IPS-NIHi7 (cell line): ENCODE results near the gene PKD2.
"Not testable (repeated sequence)": the region's sequence is repeated elsewhere in the genome, so short reads cannot be mapped to it uniquely, and the experiment has no call there.

ENCODE experiments used
- DNase-seq: peaks from one replicate; pipeline ENCODE4 v3.0.0; 2012; ENCODE audit warnings: mixed read lengths; ENCODE audit errors: extremely low spot score

The PKD2 gene

GRCh38 chr4:87986508-87986907 is 20.9 kb upstream of the PKD2 start:
- no peak for DNase-seq

GRCh38 chr4:87989765-87990164 is 17.7 kb upstream of the PKD2 start:
- DNase-seq: no peak

GRCh38 chr4:87995435-87995834 is 12.0 kb upstream of the PKD2 start:
- DNase-seq: no peak

GRCh38 chr4:87999191-87999691 is 8.2 kb upstream of the PKD2 start:
- not testable (repeated sequence) for DNase-seq

GRCh38 chr4:88001871-88002270 is 5.6 kb upstream of the PKD2 start:
- DNase-seq: no peak

- DNase-seq: no peak
Measured at GRCh38 chr4:88002786-88003185, 4.6 kb upstream of the PKD2 start.

- DNase-seq: no peak
Measured at GRCh38 chr4:88003261-88003660, 4.2 kb upstream of the PKD2 start.

GRCh38 chr4:88005076-88005475 is 2.4 kb upstream of the PKD2 start:
- no peak for DNase-seq

- DNase-seq: no peak
Measured at GRCh38 chr4:88005946-88006345, 1.5 kb upstream of the PKD2 start.

- DNase-seq: peak; percentile 26
Measured at GRCh38 chr4:88006956-88007303, 505 bp upstream of the PKD2 start.

GRCh38 chr4:88008122-88008742 is 797 bp downstream of the PKD2 start:
- peak; percentile 68 for DNase-seq

- no peak for DNase-seq
Measured at GRCh38 chr4:88008743-88009171, 1.3 kb downstream of the PKD2 start.

- no peak for DNase-seq
Measured at GRCh38 chr4:88009871-88010270, 2.4 kb downstream of the PKD2 start.

- no peak for DNase-seq
Measured at GRCh38 chr4:88010966-88011365, 3.5 kb downstream of the PKD2 start.

- DNase-seq: no peak
Measured at GRCh38 chr4:88012647-88013046, 5.2 kb downstream of the PKD2 start.

GRCh38 chr4:88014386-88014905 is 7.0 kb downstream of the PKD2 start:
- no peak for DNase-seq

GRCh38 chr4:88015659-88016295 is 8.3 kb downstream of the PKD2 start:
- no peak for DNase-seq

- DNase-seq: no peak
Measured at GRCh38 chr4:88017516-88018297, 10.3 kb downstream of the PKD2 start.

GRCh38 chr4:88018466-88018865 is 11.0 kb downstream of the PKD2 start:
- no peak for DNase-seq

- no peak for DNase-seq
Measured at GRCh38 chr4:88021824-88022223, 14.4 kb downstream of the PKD2 start.

- no peak for DNase-seq
Measured at GRCh38 chr4:88022289-88022688, 14.9 kb downstream of the PKD2 start.

GRCh38 chr4:88025868-88026661 is 18.6 kb downstream of the PKD2 start:
- DNase-seq: not testable (repeated sequence)
